ENCODE results near the gene LHPP. TPM values are rescaled to one million over a fixed set of nuclear protein-coding genes. Genes with fewer than 3 reads are reported as not detected.

Gene LHPP
- total RNA-seq, 1 donor from 2014 or later = 4.2 TPM

- Mint-ChIP-seq H3K27me3 (ENCODE audit: unreplicated experiment) (peaks cover 7% of the 10 kb centered on the region), H3K36me3 (ENCODE audit: low read depth, unreplicated experiment) (no peaks in the 10 kb centered on the region), H3K9me3 (ENCODE audit: unreplicated experiment) (no peaks in the 10 kb centered on the region), H3K4me1 (ENCODE audit: unreplicated experiment) (peaks cover 28% of the 10 kb centered on the region), H3K27ac (ENCODE audit: unreplicated experiment) (no peak overlapping the region), H3K4me3 (ENCODE audit: unreplicated experiment) (no peak overlapping the region)
- TF ChIP-seq, protein P1, sequence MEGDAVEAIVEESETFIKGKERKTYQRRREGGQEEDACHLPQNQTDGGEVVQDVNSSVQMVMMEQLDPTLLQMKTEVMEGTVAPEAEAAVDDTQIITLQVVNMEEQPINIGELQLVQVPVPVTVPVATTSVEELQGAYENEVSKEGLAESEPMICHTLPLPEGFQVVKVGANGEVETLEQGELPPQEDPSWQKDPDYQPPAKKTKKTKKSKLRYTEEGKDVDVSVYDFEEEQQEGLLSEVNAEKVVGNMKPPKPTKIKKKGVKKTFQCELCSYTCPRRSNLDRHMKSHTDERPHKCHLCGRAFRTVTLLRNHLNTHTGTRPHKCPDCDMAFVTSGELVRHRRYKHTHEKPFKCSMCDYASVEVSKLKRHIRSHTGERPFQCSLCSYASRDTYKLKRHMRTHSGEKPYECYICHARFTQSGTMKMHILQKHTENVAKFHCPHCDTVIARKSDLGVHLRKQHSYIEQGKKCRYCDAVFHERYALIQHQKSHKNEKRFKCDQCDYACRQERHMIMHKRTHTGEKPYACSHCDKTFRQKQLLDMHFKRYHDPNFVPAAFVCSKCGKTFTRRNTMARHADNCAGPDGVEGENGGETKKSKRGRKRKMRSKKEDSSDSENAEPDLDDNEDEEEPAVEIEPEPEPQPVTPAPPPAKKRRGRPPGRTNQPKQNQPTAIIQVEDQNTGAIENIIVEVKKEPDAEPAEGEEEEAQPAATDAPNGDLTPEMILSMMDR (IDR thresholded peaks at IDR 0.05; ENCODE audit: unreplicated experiment) = no peak
- DNase-seq (ENCODE audit: low spot score) = no peak
These were observed 2.7 kb upstream of the LHPP start for GRCh38 chr10:124458889-124459288.

GRCh38 chr10:124459395-124459794, 2.2 kb upstream of the LHPP start:
- Mint-ChIP-seq H3K36me3 (ENCODE audit: low read depth, unreplicated experiment) (no peaks in the 10 kb centered on the region), H3K27me3 (ENCODE audit: unreplicated experiment) (peaks cover 11% of the 10 kb centered on the region), H3K9me3 (ENCODE audit: unreplicated experiment) (no peaks in the 10 kb centered on the region), H3K27ac (ENCODE audit: unreplicated experiment) (no peak overlapping the region), H3K4me3 (ENCODE audit: unreplicated experiment) (no peak overlapping the region), H3K4me1 (ENCODE audit: unreplicated experiment) (peaks cover 26% of the 10 kb centered on the region)
- TF ChIP-seq, protein P1 (IDR thresholded peaks at IDR 0.05; ENCODE audit: unreplicated experiment) = no peak
- DNase-seq (ENCODE audit: low spot score) = no peak

- Mint-ChIP-seq H3K27ac (ENCODE audit: unreplicated experiment) (no peak overlapping the region), H3K36me3 (ENCODE audit: low read depth, unreplicated experiment) (no peaks in the 10 kb centered on the region), H3K4me3 (ENCODE audit: unreplicated experiment) (no peak overlapping the region), H3K9me3 (ENCODE audit: unreplicated experiment) (no peaks in the 10 kb centered on the region), H3K4me1 (ENCODE audit: unreplicated experiment) (peaks cover 29% of the 10 kb centered on the region), H3K27me3 (ENCODE audit: unreplicated experiment) (peaks cover 11% of the 10 kb centered on the region)
- TF ChIP-seq, protein P1 (IDR thresholded peaks at IDR 0.05; ENCODE audit: unreplicated experiment) = no peak
- no peak for DNase-seq (ENCODE audit: low spot score)
These were observed 1.5 kb upstream of the LHPP start for GRCh38 chr10:124460144-124460543.

DNA sequence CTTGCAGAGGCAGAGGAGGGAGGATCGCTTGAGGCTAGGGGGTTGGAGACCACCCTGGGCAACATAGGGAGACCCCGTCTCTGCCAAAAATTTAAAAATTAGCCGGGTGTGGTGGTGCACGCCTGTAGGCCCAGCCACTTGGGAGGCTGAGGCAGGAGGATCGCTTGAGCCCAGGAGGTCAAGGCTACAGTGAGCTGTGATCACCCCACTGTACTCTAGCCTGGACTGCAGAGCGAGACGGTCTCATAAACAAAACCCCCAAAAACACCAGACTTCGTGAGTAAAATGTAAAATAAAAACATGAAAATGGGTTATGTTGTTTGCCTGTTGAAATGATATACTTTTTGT, 699 bp downstream of the LHPP start:
- Mint-ChIP-seq H3K27ac (ENCODE audit: unreplicated experiment) (no peak overlapping the region), H3K36me3 (ENCODE audit: low read depth, unreplicated experiment) (no peaks in the 10 kb centered on the region), H3K4me3 (ENCODE audit: unreplicated experiment) (peak overlapping the region; percentile 89), H3K9me3 (ENCODE audit: unreplicated experiment) (no peaks in the 10 kb centered on the region), H3K4me1 (ENCODE audit: unreplicated experiment) (peaks cover 16% of the 10 kb centered on the region), H3K27me3 (ENCODE audit: unreplicated experiment) (peaks cover 4% of the 10 kb centered on the region)
- DNase-seq (ENCODE audit: low spot score) = no peak
- TF ChIP-seq, protein P1 (IDR thresholded peaks at IDR 0.05; ENCODE audit: unreplicated experiment) = no peak

DNA sequence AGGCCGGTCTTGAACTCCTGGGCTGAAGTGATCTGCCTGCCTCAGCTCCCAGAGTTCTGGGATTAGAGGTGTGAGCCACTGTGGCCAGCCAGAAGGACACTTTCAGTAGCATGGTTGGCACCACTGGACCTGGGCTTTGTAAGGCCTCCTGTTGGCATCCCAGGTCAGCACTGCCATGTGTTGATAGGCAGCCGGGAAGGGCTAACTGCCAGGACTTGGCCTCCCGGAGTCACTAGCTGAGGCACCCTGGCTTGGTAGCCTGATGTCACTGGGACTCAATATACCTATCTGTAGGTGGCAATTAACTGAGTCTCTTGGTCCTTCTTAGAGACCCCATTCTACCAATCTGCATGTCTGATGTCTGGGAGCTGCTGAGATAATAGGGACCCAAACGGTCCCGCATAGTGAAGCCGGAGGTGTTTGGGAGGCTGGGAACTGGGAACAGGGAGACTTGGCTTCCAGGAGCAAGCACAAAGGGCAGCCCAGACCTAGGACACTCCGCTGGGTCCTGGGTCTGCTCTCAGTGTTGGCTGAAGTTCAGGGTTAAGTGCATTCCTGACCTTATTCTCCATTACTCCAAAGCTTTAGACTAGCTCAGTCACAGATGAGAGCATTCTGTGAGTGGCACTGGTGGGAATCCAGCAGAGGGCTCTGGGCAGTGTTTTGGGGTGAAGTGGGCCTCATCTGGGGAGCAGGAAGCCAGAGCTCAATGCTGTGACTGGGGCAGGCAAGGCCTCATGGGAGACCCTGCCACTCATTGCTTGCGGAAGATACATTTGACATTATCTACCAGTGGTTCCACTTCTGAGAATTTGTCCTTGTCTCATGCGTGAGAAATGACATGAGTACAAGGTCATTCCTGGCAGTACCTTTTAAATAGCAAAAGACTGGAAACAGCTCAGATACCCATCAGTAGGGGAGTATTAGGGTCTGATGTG, 2.7 kb downstream of the LHPP start:
- DNase-seq (ENCODE audit: low spot score) = no peak
- Mint-ChIP-seq H3K4me1 (ENCODE audit: unreplicated experiment) (peaks cover 11% of the 10 kb centered on the region), H3K4me3 (ENCODE audit: unreplicated experiment) (no peak overlapping the region), H3K9me3 (ENCODE audit: unreplicated experiment) (no peaks in the 10 kb centered on the region), H3K36me3 (ENCODE audit: low read depth, unreplicated experiment) (no peaks in the 10 kb centered on the region), H3K27ac (ENCODE audit: unreplicated experiment) (peak overlapping the region; percentile 37), H3K27me3 (ENCODE audit: unreplicated experiment) (peaks cover 4% of the 10 kb centered on the region)
- TF ChIP-seq, protein P1 (IDR thresholded peaks at IDR 0.05; ENCODE audit: unreplicated experiment) = no peak

Measured in endothelial cell (in vitro differentiated cells).